Measurements from ENCODE around the gene PLXNA2.

Gene PLXNA2

DNA sequence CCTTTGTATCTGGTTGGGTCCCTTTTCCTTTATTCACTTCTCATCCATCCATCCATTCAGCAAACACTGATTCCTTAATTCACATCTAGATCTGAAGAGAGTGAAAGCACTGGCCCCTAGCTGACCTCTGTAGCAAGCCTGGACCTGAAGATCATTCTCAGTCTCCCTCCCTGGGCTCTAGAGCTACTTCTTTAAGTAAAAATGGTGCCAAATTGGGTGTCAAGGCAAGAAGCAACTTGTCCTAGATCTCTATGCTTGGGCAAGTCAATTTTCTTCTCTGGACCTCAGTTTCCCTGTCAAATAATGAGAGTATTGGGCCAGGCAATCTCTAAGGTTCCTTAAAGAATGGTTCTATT is 36.1 kb downstream of the PLXNA2 start:
- H3K27ac ChIP-seq (ENCODE audit: low read length) = peak overlapping the region; percentile 25
- H3K27me3 ChIP-seq (ENCODE audit: low read depth, low read length) = no peaks in the 10 kb centered on the region
- H3K4me3 ChIP-seq (ENCODE audit: low read depth in 1 of 2, low read length in 2 of 2) = no peak overlapping the region
- H3K4me1 ChIP-seq (ENCODE audit: control insufficient read depth in 1 of 2, insufficient read depth in 2 of 2, low read length in 2 of 2) = peaks cover 16 to 26% of the 10 kb centered on the region in 2 donors
- no peaks in the 10 kb centered on the region for H3K9me3 ChIP-seq (ENCODE audit: control insufficient read depth in 1 of 2, low read length in 2 of 2)
- H3K36me3 ChIP-seq (ENCODE audit: control insufficient read depth in 1 of 2, insufficient read depth in 2 of 2, low read length in 2 of 2) = peaks cover 16 to 28% of the 10 kb centered on the region in 2 donors

DNA sequence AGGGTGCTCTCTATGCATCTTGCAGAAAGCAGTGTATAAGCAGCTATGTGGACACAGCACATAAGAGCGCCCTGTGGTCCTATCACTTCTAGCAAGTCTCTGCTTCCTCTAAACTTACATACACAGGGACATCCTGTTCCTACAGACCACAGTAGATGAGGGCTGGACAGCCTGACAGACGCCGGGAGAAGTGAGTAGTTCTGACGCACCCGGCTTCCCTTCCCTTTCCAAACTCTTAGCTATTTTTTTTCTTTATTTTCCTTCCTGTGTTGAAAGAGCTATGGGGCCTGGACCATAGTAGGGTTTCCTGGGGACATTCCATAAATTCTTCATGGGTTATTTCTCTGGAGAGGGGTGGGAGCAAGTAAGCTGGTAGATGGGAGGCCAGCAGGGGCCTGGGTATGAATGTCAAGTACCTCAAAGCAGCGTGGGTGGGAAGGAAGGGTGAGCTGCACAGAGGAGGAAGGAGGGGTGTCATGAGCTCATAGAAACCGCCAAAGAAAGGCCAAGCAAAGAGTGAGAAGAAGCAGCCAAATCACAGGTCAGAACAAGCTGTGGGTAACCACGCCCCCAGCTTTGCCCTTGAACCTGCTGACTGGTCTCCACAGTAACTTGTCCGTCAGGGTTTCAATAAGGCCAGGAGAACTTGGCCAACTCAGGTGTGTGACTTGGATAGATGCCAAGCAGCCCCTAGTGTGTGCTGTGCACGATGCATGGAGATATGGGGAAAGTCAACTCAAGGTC is 36.6 kb downstream of the PLXNA2 start:
- H3K4me3 ChIP-seq (ENCODE audit: low read depth in 1 of 2, low read length in 2 of 2) = no peak overlapping the region
- no peaks in the 10 kb centered on the region for H3K9me3 ChIP-seq (ENCODE audit: control insufficient read depth in 1 of 2, low read length in 2 of 2)
- H3K27me3 ChIP-seq (ENCODE audit: low read depth, low read length) = no peaks in the 10 kb centered on the region
- H3K27ac ChIP-seq (ENCODE audit: low read length) = peak overlapping the region; percentile 25
- H3K4me1 ChIP-seq (ENCODE audit: control insufficient read depth in 1 of 2, insufficient read depth in 2 of 2, low read length in 2 of 2) = peaks cover 21 to 26% of the 10 kb centered on the region in 2 donors
- H3K36me3 ChIP-seq (ENCODE audit: control insufficient read depth in 1 of 2, insufficient read depth in 2 of 2, low read length in 2 of 2) = peaks cover 16 to 28% of the 10 kb centered on the region in 2 donors

DNA sequence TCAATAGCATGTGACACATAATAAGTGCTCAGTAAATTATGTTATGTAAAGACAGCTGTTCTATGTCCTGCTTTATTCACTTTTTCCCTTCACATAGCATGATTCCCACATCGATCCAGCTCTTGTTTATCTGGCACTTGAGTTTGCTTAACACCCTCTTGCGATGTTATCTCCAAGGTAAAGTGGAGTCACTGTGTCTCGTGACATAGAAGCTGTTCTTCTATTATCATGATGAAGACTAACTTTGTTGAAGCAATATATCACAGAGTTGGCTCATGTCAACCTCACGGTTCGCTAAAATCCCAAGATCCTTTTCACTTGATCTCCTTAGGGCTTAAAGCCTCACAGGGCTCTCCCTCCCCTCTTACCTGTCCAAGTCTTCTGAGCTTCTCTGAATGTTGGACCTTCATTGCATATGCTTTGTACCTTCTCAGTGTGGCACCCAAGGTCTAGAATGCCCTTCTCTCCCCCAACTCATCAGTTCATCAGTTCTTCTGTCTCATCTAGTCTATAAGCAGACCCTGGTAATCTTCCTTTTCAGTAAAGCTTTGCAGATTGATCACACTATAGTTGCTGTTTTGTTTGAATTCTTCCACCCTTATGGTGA is 38.0 kb downstream of the PLXNA2 start:
- H3K27ac ChIP-seq (ENCODE audit: low read length) = no peak overlapping the region

DNA sequence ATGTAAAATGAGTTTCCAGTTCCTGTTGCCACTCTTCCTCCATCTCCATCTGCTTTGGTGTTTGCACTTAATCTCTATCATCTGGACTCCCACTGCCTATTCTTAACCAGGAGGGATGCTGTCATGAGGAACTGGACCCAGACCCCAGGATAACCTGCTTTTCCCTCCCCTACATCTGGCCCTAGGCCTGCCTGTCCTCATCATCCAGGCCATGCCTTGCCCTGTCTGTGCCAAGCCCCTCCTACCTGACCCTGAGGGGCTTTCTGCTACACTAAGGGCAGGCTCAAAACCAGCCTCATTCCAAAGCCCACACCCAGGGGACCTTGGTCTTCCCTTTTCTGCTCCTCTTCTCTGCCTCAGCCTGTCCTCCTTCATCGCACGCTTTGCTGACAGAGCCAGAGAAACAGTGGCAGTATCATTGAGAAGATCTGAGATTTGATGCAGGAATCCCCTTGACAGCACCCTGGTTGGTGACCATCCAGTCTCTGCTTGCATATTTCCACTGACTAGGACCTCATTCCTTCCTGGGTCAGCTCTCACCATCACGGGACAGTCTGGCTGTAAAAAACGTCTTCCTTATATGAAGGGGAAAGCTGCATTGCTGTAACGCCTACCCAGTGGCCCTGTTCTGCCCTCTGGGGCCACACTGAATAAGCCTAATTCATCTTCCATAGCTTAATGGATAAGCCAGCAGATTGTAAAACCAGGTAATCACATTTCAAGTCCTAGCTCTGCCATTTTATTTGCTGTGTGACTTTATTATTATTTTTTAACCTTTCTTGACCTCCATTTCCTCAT is 38.8 kb downstream of the PLXNA2 start:
- Histone ChIP-seq H3K27ac (ENCODE audit: low read length) (peak overlapping the region; percentile 27), H3K36me3 (ENCODE audit: control insufficient read depth in 1 of 2, insufficient read depth in 2 of 2, low read length in 2 of 2) (peaks cover 16 to 28% of the 10 kb centered on the region in 2 donors), H3K4me3 (ENCODE audit: low read depth in 1 of 2, low read length in 2 of 2) (no peak overlapping the region), H3K27me3 (ENCODE audit: low read depth, low read length) (no peaks in the 10 kb centered on the region), H3K4me1 (ENCODE audit: control insufficient read depth in 1 of 2, insufficient read depth in 2 of 2, low read length in 2 of 2) (peaks cover 26 to 27% of the 10 kb centered on the region in 2 donors), H3K9me3 (ENCODE audit: control insufficient read depth in 1 of 2, low read length in 2 of 2) (no peaks in the 10 kb centered on the region)

More for the DNA sequence above, 38.0 kb downstream of the PLXNA2 start:
- no peaks in the 10 kb centered on the region for H3K9me3 ChIP-seq (ENCODE audit: control insufficient read depth in 1 of 2, low read length in 2 of 2)
- H3K4me1 ChIP-seq (ENCODE audit: control insufficient read depth in 1 of 2, insufficient read depth in 2 of 2, low read length in 2 of 2) = peaks cover 26 to 27% of the 10 kb centered on the region in 2 donors
- H3K36me3 ChIP-seq (ENCODE audit: control insufficient read depth in 1 of 2, insufficient read depth in 2 of 2, low read length in 2 of 2) = peaks cover 16 to 28% of the 10 kb centered on the region in 2 donors
- H3K4me3 ChIP-seq (ENCODE audit: low read depth in 1 of 2, low read length in 2 of 2) = no peak overlapping the region
- no peaks in the 10 kb centered on the region for H3K27me3 ChIP-seq (ENCODE audit: low read depth, low read length)

DNA sequence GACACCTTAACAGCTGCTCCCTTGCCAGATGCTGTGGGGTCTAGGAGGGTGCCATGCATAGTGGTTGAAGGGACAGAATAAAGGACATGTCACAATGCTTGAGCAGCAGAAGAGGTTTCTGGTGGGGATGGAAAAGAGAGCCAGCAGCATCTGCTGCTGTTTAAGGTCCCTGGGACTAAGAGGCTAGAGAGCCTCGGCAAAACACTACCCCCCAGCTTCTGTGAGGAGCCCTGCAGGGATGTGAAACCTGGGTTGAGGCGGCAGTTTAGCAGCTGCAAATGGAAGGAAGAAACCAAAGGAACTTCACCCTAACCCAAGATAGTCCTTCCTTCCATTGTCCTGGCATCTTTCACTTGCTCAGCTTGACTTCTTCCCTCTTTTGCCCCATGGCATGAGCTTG is 39.4 kb downstream of the PLXNA2 start:
- Histone ChIP-seq H3K36me3 (ENCODE audit: control insufficient read depth in 1 of 2, insufficient read depth in 2 of 2, low read length in 2 of 2) (peaks cover 11 to 28% of the 10 kb centered on the region in 2 donors), H3K4me1 (ENCODE audit: control insufficient read depth in 1 of 2, insufficient read depth in 2 of 2, low read length in 2 of 2) (peaks cover 26 to 27% of the 10 kb centered on the region in 2 donors), H3K27me3 (ENCODE audit: low read depth, low read length) (no peaks in the 10 kb centered on the region), H3K4me3 (ENCODE audit: low read depth in 1 of 2, low read length in 2 of 2) (no peak overlapping the region), H3K27ac (ENCODE audit: low read length) (peak overlapping the region; percentile 27), H3K9me3 (ENCODE audit: control insufficient read depth in 1 of 2, low read length in 2 of 2) (no peaks in the 10 kb centered on the region)

DNA sequence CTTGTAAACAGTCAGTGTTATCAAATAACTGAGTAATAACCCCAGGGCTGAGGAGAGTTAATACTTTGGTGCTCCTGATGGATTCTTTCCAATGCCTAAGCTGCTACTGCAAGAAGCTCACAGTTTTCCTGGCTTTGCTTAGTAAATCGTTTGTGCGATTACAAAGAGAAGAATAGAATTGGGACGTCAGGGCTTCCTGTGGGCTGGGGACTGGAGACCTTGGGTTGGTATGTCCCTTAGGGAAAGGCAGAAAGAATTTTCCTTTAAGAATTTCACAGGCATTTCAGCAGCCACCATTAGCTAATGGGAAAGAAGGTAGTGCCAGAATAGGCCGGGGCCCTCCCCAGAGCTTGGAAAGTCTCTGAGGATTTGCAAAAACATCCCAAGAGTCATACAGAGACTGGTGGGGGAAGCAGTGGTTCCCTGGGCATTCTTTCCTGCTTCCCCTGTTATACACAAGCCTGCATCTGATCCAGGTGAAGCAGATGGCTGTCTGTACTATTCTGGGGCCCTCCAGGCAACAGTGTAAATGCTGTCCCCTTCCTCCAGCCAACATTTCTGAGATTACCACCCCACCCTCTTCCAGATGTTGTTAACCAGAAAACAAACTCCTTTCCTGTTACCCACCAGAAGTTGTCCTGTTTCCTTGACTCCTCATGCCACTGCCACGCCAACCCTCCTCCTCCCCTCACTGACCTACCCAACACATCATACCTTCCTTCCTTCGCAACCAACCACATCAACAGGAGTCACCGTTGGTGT is 40.2 kb downstream of the PLXNA2 start:
- no peaks in the 10 kb centered on the region for H3K27me3 ChIP-seq (ENCODE audit: low read depth, low read length)
- H3K27ac ChIP-seq (ENCODE audit: low read length) = peak overlapping the region; percentile 61
- H3K4me3 ChIP-seq (ENCODE audit: low read depth in 1 of 2, low read length in 2 of 2) = no peak overlapping the region
- H3K4me1 ChIP-seq (ENCODE audit: control insufficient read depth in 1 of 2, insufficient read depth in 2 of 2, low read length in 2 of 2) = peaks cover 24 to 27% of the 10 kb centered on the region in 2 donors
- peaks cover 8 to 21% of the 10 kb centered on the region in 2 donors for H3K36me3 ChIP-seq (ENCODE audit: control insufficient read depth in 1 of 2, insufficient read depth in 2 of 2, low read length in 2 of 2)
- H3K9me3 ChIP-seq (ENCODE audit: control insufficient read depth in 1 of 2, low read length in 2 of 2) = no peaks in the 10 kb centered on the region

DNA sequence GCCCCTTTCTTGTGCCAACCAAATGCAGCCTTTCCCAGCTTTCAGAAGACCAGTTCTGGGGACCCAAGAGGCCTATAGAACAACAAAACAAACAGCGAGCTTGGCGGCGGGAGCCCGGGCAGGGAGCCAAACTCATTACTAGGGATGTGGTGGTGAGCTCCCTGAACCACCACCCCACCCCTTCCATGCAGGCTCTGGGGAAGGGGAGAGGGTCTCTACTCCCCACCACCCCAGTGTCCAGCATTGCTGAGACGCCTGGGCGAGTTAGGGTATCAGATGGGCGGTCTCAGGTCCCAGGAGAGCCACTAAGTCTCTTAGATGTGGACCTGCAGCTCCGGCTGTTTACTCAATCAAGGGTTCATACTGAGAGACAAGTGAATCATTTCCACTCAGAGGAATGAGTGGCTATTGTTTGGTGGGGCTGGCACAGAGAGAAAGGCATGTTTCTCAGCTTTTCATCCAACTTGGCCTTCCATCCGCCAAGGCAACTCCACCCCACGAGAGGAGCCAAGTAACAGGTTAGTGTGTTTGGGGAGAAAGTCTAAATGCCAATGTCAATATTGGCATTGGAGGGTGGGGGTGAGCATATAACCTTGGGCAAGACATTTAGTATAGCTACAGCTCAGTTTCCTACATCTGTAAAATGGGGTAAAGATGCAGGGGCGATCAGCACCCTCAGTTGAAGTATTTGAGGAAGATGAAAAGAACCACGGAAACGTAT is 40.9 kb downstream of the PLXNA2 start:
- H3K9me3 ChIP-seq (ENCODE audit: control insufficient read depth in 1 of 2, low read length in 2 of 2) = no peaks in the 10 kb centered on the region
- H3K36me3 ChIP-seq (ENCODE audit: control insufficient read depth in 1 of 2, insufficient read depth in 2 of 2, low read length in 2 of 2) = peaks cover 5 to 15% of the 10 kb centered on the region in 2 donors
- peaks cover 21 to 27% of the 10 kb centered on the region in 2 donors for H3K4me1 ChIP-seq (ENCODE audit: control insufficient read depth in 1 of 2, insufficient read depth in 2 of 2, low read length in 2 of 2)
- no peaks in the 10 kb centered on the region for H3K27me3 ChIP-seq (ENCODE audit: low read depth, low read length)
- H3K27ac ChIP-seq (ENCODE audit: low read length) = peak overlapping the region; percentile 61
- H3K4me3 ChIP-seq (ENCODE audit: low read depth in 1 of 2, low read length in 2 of 2) = no peak overlapping the region

DNA sequence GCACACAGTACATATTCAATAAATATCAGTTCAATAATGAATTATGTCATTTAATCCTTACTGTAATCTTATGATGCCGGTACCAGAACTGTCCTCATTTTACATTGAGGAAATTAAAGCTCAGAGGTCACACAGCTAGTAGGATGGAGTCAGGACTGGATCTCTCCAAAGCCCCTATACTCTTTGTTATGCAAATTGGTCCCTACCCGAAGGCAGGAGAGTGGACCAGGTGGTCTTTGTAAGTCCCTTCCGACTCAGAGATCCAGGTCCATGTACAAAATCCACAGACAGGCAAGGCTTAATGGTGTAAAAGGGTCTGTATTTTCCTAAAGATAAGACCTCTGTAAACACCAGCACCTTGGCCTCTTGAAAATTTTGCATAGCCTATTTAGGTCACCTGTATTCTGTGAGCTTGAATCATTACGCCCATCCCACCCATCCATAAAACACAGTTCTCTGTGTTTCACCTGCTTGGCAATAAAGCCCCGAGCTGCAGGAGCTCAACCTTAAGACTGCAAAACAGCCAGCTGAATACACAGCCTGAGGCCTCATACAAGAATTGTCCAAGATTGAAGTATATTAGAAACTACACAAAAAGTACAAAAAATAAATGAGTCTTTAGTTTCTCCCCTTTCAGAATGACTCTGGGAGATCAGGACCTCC is 41.7 kb downstream of the PLXNA2 start:
- Histone ChIP-seq H3K27me3 (ENCODE audit: low read depth, low read length) (no peaks in the 10 kb centered on the region), H3K36me3 (ENCODE audit: control insufficient read depth in 1 of 2, insufficient read depth in 2 of 2, low read length in 2 of 2) (peaks cover 5 to 12% of the 10 kb centered on the region in 2 donors), H3K27ac (ENCODE audit: low read length) (peak overlapping the region; percentile 56), H3K9me3 (ENCODE audit: control insufficient read depth in 1 of 2, low read length in 2 of 2) (no peaks in the 10 kb centered on the region), H3K4me1 (ENCODE audit: control insufficient read depth in 1 of 2, insufficient read depth in 2 of 2, low read length in 2 of 2) (peaks cover 21 to 27% of the 10 kb centered on the region in 2 donors), H3K4me3 (ENCODE audit: low read depth in 1 of 2, low read length in 2 of 2) (no peak overlapping the region)

DNA sequence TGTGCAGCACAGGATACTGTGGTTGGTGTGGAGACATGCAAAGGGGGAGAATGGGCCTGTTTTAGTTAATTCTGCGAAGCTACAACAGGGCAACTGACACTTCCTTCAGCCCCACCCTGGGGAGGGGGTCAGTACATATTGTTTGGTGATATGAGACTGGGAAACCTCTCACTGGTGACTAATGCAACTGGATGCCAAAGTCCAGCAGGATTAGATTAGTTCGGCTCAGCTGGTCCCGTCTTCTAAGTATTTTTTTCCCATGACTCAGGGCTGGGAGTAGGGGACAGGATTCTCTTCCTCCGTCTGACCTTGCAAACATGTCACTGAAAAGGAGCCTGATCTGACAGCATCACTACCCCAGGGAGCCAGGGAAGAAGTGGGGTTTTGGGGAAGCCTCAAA is 43.0 kb downstream of the PLXNA2 start:
- Histone ChIP-seq H3K27me3 (ENCODE audit: low read depth, low read length) (no peaks in the 10 kb centered on the region), H3K27ac (ENCODE audit: low read length) (peak overlapping the region; percentile 67), H3K36me3 (ENCODE audit: control insufficient read depth in 1 of 2, insufficient read depth in 2 of 2, low read length in 2 of 2) (peaks cover 3 to 12% of the 10 kb centered on the region in 2 donors), H3K4me1 (ENCODE audit: control insufficient read depth in 1 of 2, insufficient read depth in 2 of 2, low read length in 2 of 2) (peaks cover 21 to 27% of the 10 kb centered on the region in 2 donors), H3K9me3 (ENCODE audit: control insufficient read depth in 1 of 2, low read length in 2 of 2) (no peaks in the 10 kb centered on the region), H3K4me3 (ENCODE audit: low read depth in 1 of 2, low read length in 2 of 2) (no peak overlapping the region)

DNA sequence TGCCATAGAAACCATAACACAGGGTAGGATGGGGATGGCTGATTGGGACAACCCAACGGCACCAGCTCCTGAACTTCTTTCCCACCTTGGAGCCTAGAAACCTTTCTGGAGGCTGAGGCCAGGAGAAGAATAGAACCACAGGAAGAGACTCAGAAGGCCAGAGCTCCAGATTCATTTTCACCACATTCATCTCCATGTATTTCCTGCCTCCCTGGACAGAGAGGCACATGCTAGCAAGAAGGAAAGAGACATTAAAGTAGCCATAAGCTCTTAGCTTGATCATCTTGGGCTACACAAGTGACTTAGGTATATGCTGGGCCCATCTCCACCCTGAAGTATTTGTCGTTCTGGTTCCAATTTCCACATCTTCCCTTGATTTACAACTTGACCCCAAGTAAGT is 44.1 kb downstream of the PLXNA2 start:
- H3K9me3 ChIP-seq (ENCODE audit: control insufficient read depth in 1 of 2, low read length in 2 of 2) = no peaks in the 10 kb centered on the region
- H3K27ac ChIP-seq (ENCODE audit: low read length) = no peak overlapping the region
- no peak overlapping the region for H3K4me3 ChIP-seq (ENCODE audit: low read depth in 1 of 2, low read length in 2 of 2)
- peaks cover 0 to 12% of the 10 kb centered on the region in 2 donors for H3K36me3 ChIP-seq (ENCODE audit: control insufficient read depth in 1 of 2, insufficient read depth in 2 of 2, low read length in 2 of 2)
- no peaks in the 10 kb centered on the region for H3K27me3 ChIP-seq (ENCODE audit: low read depth, low read length)
- H3K4me1 ChIP-seq (ENCODE audit: control insufficient read depth in 1 of 2, insufficient read depth in 2 of 2, low read length in 2 of 2) = peaks cover 16 to 23% of the 10 kb centered on the region in 2 donors
